ENCODE results near the gene DEPDC7. TPM values are rescaled to one million over a fixed set of nuclear protein-coding genes. Genes with fewer than 3 reads are reported as not detected.
A peak's percentile ranks its signal among the peaks of the same experiment; 100 is the strongest.

The DEPDC7 gene
- total and polyA plus RNA-seq, 2 of the 13 experiments (the other 11 are each of a cell fraction or from before 2014, with no cell fraction given), result 17.3 to 33.3 TPM

GRCh38 chr11:33016654-33017053, 976 bp downstream of the DEPDC7 start:
- POLR2A ChIA-PET, result interaction anchor here (0.9 to 3.0 kb wide), 15 partner anchors 10 to 144 kb away, joined by 3 to 65 read pairs (median 5); partner anchors contain the start of genes CSTF3 and TCP11L1
- Histone ChIP-seq H2AFZ (ENCODE audit: low read length) (no peak overlapping the region), H3K27me3 (ENCODE audit: control insufficient read depth in 1 of 2, insufficient read depth in 2 of 2, low read length in 2 of 2) (no peaks in the 10 kb centered on the region), H3K4me2 (ENCODE audit: low read depth, low read length) (peak overlapping the region; percentile 80), H3K9ac (ENCODE audit: insufficient read depth, low read depth, low read length) (peak overlapping the region; percentile 75), H3K79me2 (ENCODE audit: insufficient read depth, low read length) (peaks cover 54% of the 10 kb centered on the region), H3K27ac (ENCODE audit: extremely low read length, insufficient read depth, low read length) (peak overlapping the region; percentile 86), H3K4me3 (replicated peaks in 1 of 3; ENCODE audit: insufficient read depth in 1 of 3, low read depth in 2 of 3, low read length in 3 of 3) (peak overlapping the region; percentile 73 to 79 (median 75)), H3K9me3 (ENCODE audit: low read length) (no peaks in the 10 kb centered on the region), H4K20me1 (ENCODE audit: insufficient read depth, low read length) (no peaks in the 10 kb centered on the region), H3K36me3 (replicated peaks in 1 of 2; ENCODE audit: control insufficient read depth in 1 of 2, insufficient read depth in 2 of 2, low read length in 2 of 2) (no peaks in the 10 kb centered on the region), H3K4me1 (ENCODE audit: insufficient read depth, low read length) (peaks cover 74% of the 10 kb centered on the region)
- CTCF ChIA-PET (ENCODE audit: low intra/inter-chr PET ratio, low total read pairs), result no interaction called here
- intact Hi-C loops (cut with micrococcal nuclease; ENCODE audit: unreplicated experiment) (no loop called here), in situ Hi-C loops (cut with HindIII; ENCODE audit: extremely low pct_ligation_motif_present, low pct_unique_long_range_greater_than_20kb) (no loop called here)
- BruUV-seq (replicated peaks), result TSS peak; percentile 57
- TF ChIP-seq ZNF44 (CRISPR knock-in tag; IDR thresholded peaks at IDR 0.05) (no peak), ZNF160 (CRISPR knock-in tag; IDR thresholded peaks at IDR 0.05) (no peak), ZNF878 (CRISPR knock-in tag; IDR thresholded peaks at IDR 0.05) (0 out of 2 replicates have a peak, but pooled peaks have one; percentile 44), SMAD9 (CRISPR knock-in tag; IDR thresholded peaks at IDR 0.05) (0 out of 2 replicates have a peak, but pooled peaks have one; percentile 4)
- no peak for FAIRE-seq
- 4% methylated on average over 4 of the region's 4 CpGs for WGBS (ENCODE audit: low lambda C conversion rate)
- no peak for DNase-seq (ENCODE audit: low spot score)
- ATAC-seq, result no peak

GRCh38 chr11:33017478-33017877, 1.8 kb downstream of the DEPDC7 start:
- in situ Hi-C loops (cut with HindIII; ENCODE audit: extremely low pct_ligation_motif_present, low pct_unique_long_range_greater_than_20kb) (no loop called here), intact Hi-C loops (cut with micrococcal nuclease; ENCODE audit: unreplicated experiment) (no loop called here)
- DNase-seq (ENCODE audit: low spot score), result peak; percentile 58
- H3K79me2 ChIP-seq (ENCODE audit: insufficient read depth, low read length), result peaks cover 63% of the 10 kb centered on the region
- no peak for FAIRE-seq
- peak overlapping the region; percentile 80 for H3K4me2 ChIP-seq (ENCODE audit: low read depth, low read length)
- H3K4me3 ChIP-seq (replicated peaks in 1 of 3; ENCODE audit: insufficient read depth in 1 of 3, low read depth in 2 of 3, low read length in 3 of 3), result peak overlapping the region; percentile 73 to 79 (median 75)
- H3K36me3 ChIP-seq (replicated peaks in 1 of 2; ENCODE audit: control insufficient read depth in 1 of 2, insufficient read depth in 2 of 2, low read length in 2 of 2), result no peaks in the 10 kb centered on the region
- H3K27ac ChIP-seq (ENCODE audit: extremely low read length, insufficient read depth, low read length), result peak overlapping the region; percentile 86
- H3K27me3 ChIP-seq (ENCODE audit: control insufficient read depth in 1 of 2, insufficient read depth in 2 of 2, low read length in 2 of 2), result no peaks in the 10 kb centered on the region
- WGBS (ENCODE audit: low lambda C conversion rate), result under 1% methylated on average over 9 of the region's 9 CpGs
- peak overlapping the region; percentile 75 for H3K9ac ChIP-seq (ENCODE audit: insufficient read depth, low read depth, low read length)
- ChIA-PET POLR2A (interaction anchor here (0.6 to 3.0 kb wide), 7 partner anchors 10 to 922 kb away, joined by 3 to 65 read pairs (median 4); partner anchors contain the start of gene TCP11L1), CTCF (ENCODE audit: low intra/inter-chr PET ratio, low total read pairs) (no interaction called here)
- no peaks in the 10 kb centered on the region for H4K20me1 ChIP-seq (ENCODE audit: insufficient read depth, low read length)
- BruUV-seq (replicated peaks), result TSS peak; percentile 65
- no peak overlapping the region for H2AFZ ChIP-seq (ENCODE audit: low read length)
- H3K4me1 ChIP-seq (ENCODE audit: insufficient read depth, low read length), result peaks cover 72% of the 10 kb centered on the region
- H3K9me3 ChIP-seq (ENCODE audit: low read length), result no peaks in the 10 kb centered on the region
- ATAC-seq, result peak; percentile 37
- TF ChIP-seq ZNF331 (CRISPR knock-in tag; IDR thresholded peaks at IDR 0.05) (peak; percentile 41; the same call in 1 of the 2 replicates), ZSCAN9 (CRISPR knock-in tag; IDR thresholded peaks at IDR 0.05; ENCODE audit: borderline replicate concordance) (0 out of 2 replicates have a peak, but pooled peaks have one; percentile 6), KMT2A (CRISPR knock-in tag; IDR thresholded peaks at IDR 0.05) (peak; percentile 70; the same call in 1 of the 2 replicates), FOXK1 (CRISPR knock-in tag; IDR thresholded peaks at IDR 0.05; ENCODE audit: borderline replicate concordance, low read depth) (peak; percentile 33; the same call in 1 of the 2 replicates), ZMYM3 (CRISPR knock-in tag; IDR thresholded peaks at IDR 0.05) (peak; percentile 60), ZNF205 (CRISPR knock-in tag; IDR thresholded peaks at IDR 0.05) (no peak), HMGXB4 (CRISPR knock-in tag; IDR thresholded peaks at IDR 0.05; ENCODE audit: borderline replicate concordance in 1 of 2, low read depth in 1 of 2) (no peak), HNF4A (CRISPR knock-in tag; IDR thresholded peaks at IDR 0.05) (0 out of 2 replicates have a peak, but pooled peaks have one; percentile 8), NFKB2 (CRISPR knock-in tag; IDR thresholded peaks at IDR 0.05; ENCODE audit: borderline replicate concordance) (no peak), POLR2G (IDR thresholded peaks at IDR 0.05; ENCODE audit: low read depth, low read length) (peak; percentile 48; the same call in 1 of the 2 replicates), ZNF878 (CRISPR knock-in tag; IDR thresholded peaks at IDR 0.05) (no peak), POGK (CRISPR knock-in tag; conservative IDR thresholded peaks at IDR 0.05) (no peak), POLR2AphosphoS5 (IDR thresholded peaks at IDR 0.05; ENCODE audit: low read depth, low read length) (0 out of 2 replicates have a peak, but pooled peaks have one; percentile 18)
